H9 (cell line): ENCODE measurements around the gene CAPN5. TPM values are rescaled to one million over a fixed set of nuclear protein-coding genes. Genes with fewer than 3 reads are reported as not detected.

Experiments used
- DNase-seq: peaks from one replicate; pipeline ENCODE4 v3.0.0-alpha.2; 2017
- H2AFZ ChIP-seq: one replicate; pipeline ENCODE4 v1.6.1; 2013; ENCODE audit warnings: mild to moderate bottlenecking, low read length, control low read depth, moderate library complexity
- H2AK5ac ChIP-seq: 2 replicates; pipeline ENCODE4 v1.6.1; 2013; ENCODE audit warnings: low read length, control low read depth, mixed read lengths; ENCODE audit not compliant: insufficient read length
- H2BK120ac ChIP-seq: one replicate; pipeline ENCODE4 v1.6.1; 2013; ENCODE audit warnings: low read depth, mild to moderate bottlenecking, low read length, control low read depth, inconsistent platforms; ENCODE audit not compliant: poor library complexity, severe bottlenecking
- H2BK12ac ChIP-seq: 2 replicates; pipeline ENCODE4 v1.6.1; 2013; ENCODE audit warnings: low read length, control low read depth, mixed read lengths, low read depth; ENCODE audit not compliant: insufficient read length
- H2BK15ac ChIP-seq: 2 replicates; pipeline ENCODE4 v1.6.1; 2013; ENCODE audit warnings: low read depth, low read length, control low read depth
- H2BK20ac ChIP-seq: one replicate; pipeline ENCODE4 v1.6.1; 2013; ENCODE audit warnings: low read depth, mild to moderate bottlenecking, low read length, control low read depth, inconsistent platforms; ENCODE audit not compliant: poor library complexity, severe bottlenecking
- H2BK5ac ChIP-seq: 2 replicates; pipeline ENCODE4 v1.6.1; 2013; ENCODE audit warnings: low read length, control low read depth, mixed read lengths; ENCODE audit not compliant: insufficient read length
- H3K14ac ChIP-seq: 2 replicates; pipeline ENCODE4 v1.6.1; 2013; ENCODE audit warnings: low read length, control low read depth; ENCODE audit not compliant: insufficient read depth
- H3K18ac ChIP-seq: 2 replicates; pipeline ENCODE4 v1.6.1; 2013; ENCODE audit warnings: low read depth, mild to moderate bottlenecking, mixed read lengths, low read length, control low read depth; ENCODE audit not compliant: insufficient read length
- H3K23ac ChIP-seq: 2 replicates; pipeline ENCODE4 v1.6.1; 2013; ENCODE audit warnings: low read length, control low read depth, mixed read lengths, low read depth; ENCODE audit not compliant: insufficient read length
- H3K23me2 ChIP-seq: 2 replicates; pipeline ENCODE4 v1.6.1; 2013; ENCODE audit warnings: low read depth, mild to moderate bottlenecking, mixed read lengths, low read length, control low read depth; ENCODE audit not compliant: insufficient read length, poor library complexity, severe bottlenecking
- H3K27ac ChIP-seq: 2 replicates; pipeline ENCODE4 v1.5.1; 2013; ENCODE audit warnings: low read length, control low read depth, mixed read lengths, low read depth; ENCODE audit not compliant: insufficient read length
- H3K27me3 ChIP-seq: 2 replicates; pipeline ENCODE4 v1.6.1; 2013; ENCODE audit warnings: low read length, control low read depth, inconsistent platforms; ENCODE audit not compliant: insufficient read depth
- H3K4ac ChIP-seq: 2 replicates; pipeline ENCODE4 v1.6.1; 2013; ENCODE audit warnings: low read depth, mild to moderate bottlenecking, control low read depth, inconsistent platforms, low read length, moderate library complexity
- H3K4me1 ChIP-seq: 2 replicates; pipeline ENCODE4 v1.6.1; 2013; ENCODE audit warnings: low read length, control low read depth, inconsistent platforms; ENCODE audit not compliant: insufficient read depth
- H3K4me2 ChIP-seq: 2 replicates; pipeline ENCODE4 v1.6.1; 2013; ENCODE audit warnings: low read length, control low read depth, mixed read lengths; ENCODE audit not compliant: insufficient read length, insufficient read depth
- H3K56ac ChIP-seq: 2 replicates; pipeline ENCODE4 v1.6.1; 2013; ENCODE audit warnings: low read depth, mild to moderate bottlenecking, mixed read lengths, low read length, control low read depth; ENCODE audit not compliant: insufficient read length
- H3K79me1 ChIP-seq: 2 replicates; pipeline ENCODE4 v1.6.1; 2013; ENCODE audit warnings: low read depth, mild to moderate bottlenecking, moderate library complexity, low read length, control low read depth, inconsistent platforms; ENCODE audit not compliant: insufficient read depth, poor library complexity, severe bottlenecking
- H3K79me2 ChIP-seq: 2 replicates; pipeline ENCODE4 v1.6.1; 2013; ENCODE audit warnings: low read length, control low read depth, inconsistent platforms; ENCODE audit not compliant: insufficient read depth
- H3K9ac ChIP-seq: 2 replicates; pipeline ENCODE4 v1.6.1; 2013; ENCODE audit warnings: low read length, control low read depth, mixed read lengths; ENCODE audit not compliant: insufficient read length; ENCODE audit errors: extremely low read depth
- H3K9me3 ChIP-seq: one replicate; pipeline ENCODE4 v1.6.1; 2013; ENCODE audit warnings: low read depth, low read length, inconsistent platforms; ENCODE audit not compliant: control insufficient read depth
- H3T11ph ChIP-seq: one replicate; pipeline ENCODE4 v1.6.1; 2013; ENCODE audit warnings: mild to moderate bottlenecking, low read length, control low read depth, inconsistent platforms
- H4K20me1 ChIP-seq: one replicate; pipeline ENCODE4 v1.6.1; 2013; ENCODE audit not compliant: control insufficient read depth, insufficient read length, insufficient read depth
- H4K5ac ChIP-seq: 2 replicates; pipeline ENCODE4 v1.6.1; 2013; ENCODE audit warnings: low read depth, mild to moderate bottlenecking, mixed read lengths, low read length, control low read depth; ENCODE audit not compliant: insufficient read length
- H4K8ac ChIP-seq: replicated peaks from 2 replicates; pipeline ENCODE4 v1.6.1; 2013; ENCODE audit warnings: low read length, control low read depth, mixed read lengths, low read depth; ENCODE audit not compliant: insufficient read length
- H4K91ac ChIP-seq: 2 replicates; pipeline ENCODE4 v1.6.1; 2013; ENCODE audit warnings: low read depth, mild to moderate bottlenecking, moderate library complexity, mixed read lengths, low read length, control low read depth; ENCODE audit not compliant: insufficient read length
- H3K27ac Mint-ChIP-seq, 3 experiments: 2 replicates in 2 of 3; 3 replicates in 1 of 3; pipeline ENCODE4 v1.8.0; 2020 to 2021; ENCODE audit warnings: mixed read lengths in 3 of 3, mild to moderate bottlenecking in 1 of 3, moderate library complexity in 1 of 3
- H3K27me3 Mint-ChIP-seq: 2 replicates; pipeline ENCODE4 v1.8.0; 2021; ENCODE audit warnings: low read depth, mild to moderate bottlenecking, moderate library complexity, mixed read lengths
- H3K36me3 Mint-ChIP-seq, 3 experiments: 2 replicates in 2 of 3; 3 replicates in 1 of 3; pipeline ENCODE4 v1.8.0; 2020 to 2021; ENCODE audit warnings: low read depth in 3 of 3, mixed read lengths in 3 of 3; ENCODE audit not compliant: insufficient read depth in 1 of 3
- H3K4me1 Mint-ChIP-seq, 2 experiments: 2 replicates each; pipeline ENCODE4 v1.8.0; 2020; ENCODE audit warnings: mixed read lengths in 2 of 2
- H3K4me3 Mint-ChIP-seq, 2 experiments: 2 replicates in 1 of 2; 3 replicates in 1 of 2; pipeline ENCODE4 v1.8.0; 2020 to 2021; ENCODE audit warnings: mild to moderate bottlenecking in 2 of 2, mixed read lengths in 2 of 2, moderate library complexity in 1 of 2
- H3K9me3 Mint-ChIP-seq, 2 experiments: 2 replicates in 1 of 2; 3 replicates in 1 of 2; pipeline ENCODE4 v1.8.0; 2020; ENCODE audit warnings: mild to moderate bottlenecking in 2 of 2, mixed read lengths in 2 of 2, moderate library complexity in 1 of 2
- CTCF ChIP-seq: fragments of 200-600 bp; sonication (generic); conservative IDR thresholded peaks from 3 replicates; pipeline ENCODE4 v1.8.0; 2021; ENCODE audit warnings: antibody characterized with exemption, mild to moderate bottlenecking
- WGBS: extraction: QIAGEN DNeasy Blood & Tissue Kit; methylation state at CpG from one replicate; pipeline ENCODE4 v1.1.7; 2013; ENCODE audit warnings: missing lambda C conversion rate, low lambda C conversion rate, mixed read lengths; ENCODE audit not compliant: insufficient read length; ENCODE audit errors: extremely low coverage; 5-methylcytosine and 5-hydroxymethylcytosine counted together
- total RNA-seq: library from RNA; stranded (reverse); gene quantifications from 2 replicates; pipeline ENCODE4 v1.2.1, GENCODE V29; 2021

Gene CAPN5
- total RNA-seq, 1 experiment from 2014 or later, result 16.7 TPM

GRCh38 chr11:77036398-77036797 is 30.4 kb upstream of the CAPN5 start:
- Histone ChIP-seq H3K4me1 (no peaks in the 10 kb centered on the region), H4K5ac (no peak overlapping the region), H2BK12ac (no peak overlapping the region), H3K27ac (no peak overlapping the region), H2BK20ac (no peak overlapping the region), H3K79me1 (no peaks in the 10 kb centered on the region), H3K79me2 (no peaks in the 10 kb centered on the region), H3K4me2 (no peak overlapping the region), H2BK15ac (no peak overlapping the region), H3K27me3 (peaks cover 12% of the 10 kb centered on the region; the same call in 1 of the 2 replicates), H3T11ph (no peak overlapping the region), H3K23ac (no peak overlapping the region), H4K20me1 (no peaks in the 10 kb centered on the region), H3K56ac (no peak overlapping the region), H2BK120ac (no peak overlapping the region), H2BK5ac (no peak overlapping the region), H3K14ac (no peak overlapping the region), H3K23me2 (no peaks in the 10 kb centered on the region), H2AK5ac (no peak overlapping the region), H4K8ac (no peak overlapping the region), H3K9me3 (no peaks in the 10 kb centered on the region), H4K91ac (no peak overlapping the region), H2AFZ (no peak overlapping the region), H3K4ac (no peak overlapping the region), H3K18ac (no peak overlapping the region), H3K9ac (no peak overlapping the region)
- Mint-ChIP-seq H3K9me3 (peaks cover 2 to 7% of the 10 kb centered on the region in 2 experiments), H3K4me1 (peaks cover 6 to 10% of the 10 kb centered on the region in 2 experiments; a peak in 3 of 4 replicates), H3K27me3 (peaks cover 47% of the 10 kb centered on the region), H3K27ac (no peak overlapping the region), H3K36me3 (peaks cover 0 to 7% (median 0%) of the 10 kb centered on the region in 3 experiments; a peak in 4 of 7 replicates), H3K4me3 (no peak overlapping the region)
- no CpG with 5 or more reads among the region's 5 CpGs for WGBS
- DNase-seq, result no peak
- TF ChIP-seq CTCF, result no peak
